H1 (cell line): ENCODE measurements around the gene ADGRV1. TPM values are rescaled to one million over a fixed set of nuclear protein-coding genes. Genes with fewer than 3 reads are reported as not detected.

ENCODE experiments used
- CHD1 ChIP-seq: IDR thresholded peaks from 2 replicates; pipeline ENCODE4 v1.6.1; 2012; ENCODE audit warnings: low read depth, low read length, improper control_type of control experiment
- CHD7 ChIP-seq: fragments of 300-600 bp; sonication (generic); IDR thresholded peaks from 2 replicates; pipeline ENCODE4 v1.7.1; 2012; ENCODE audit warnings: low read length, moderate library complexity, mild to moderate bottlenecking, inconsistent platforms; ENCODE audit not compliant: insufficient replicate concordance
- EGR1 ChIP-seq: IDR thresholded peaks from 2 replicates; pipeline ENCODE4 v1.6.1; 2011; ENCODE audit warnings: low read depth, low read length, borderline replicate concordance
- EP300 ChIP-seq, 2 experiments: IDR thresholded peaks; 1 replicate in 1 of 2; 2 replicates in 1 of 2; pipeline ENCODE4 v1.6.1; 2011 to 2012; ENCODE audit warnings: low read depth in 2 of 2, low read length in 2 of 2, mild to moderate bottlenecking in 2 of 2, borderline replicate concordance in 1 of 2, inconsistent platforms in 1 of 2, moderate library complexity in 1 of 2
- MAX ChIP-seq: IDR thresholded peaks from 2 replicates; pipeline ENCODE4 v1.6.1; 2012; ENCODE audit warnings: inconsistent platforms
- PHF8 ChIP-seq: fragments of 200-600 bp; sonication (generic); conservative IDR thresholded peaks from 2 replicates; pipeline ENCODE4 v1.7.1; 2012; ENCODE audit warnings: low read depth, mild to moderate bottlenecking, inconsistent platforms, low read length, moderate library complexity
- RXRA ChIP-seq: IDR thresholded peaks from 2 replicates; pipeline ENCODE4 v1.6.1; 2011; ENCODE audit warnings: low read depth, mild to moderate bottlenecking, low read length, moderate library complexity; ENCODE audit not compliant: insufficient read depth
- SIN3A ChIP-seq, 2 experiments: IDR thresholded peaks in 1 of 2; conservative IDR thresholded peaks in 1 of 2; 2 replicates each; pipeline ENCODE4 v1.6.1; 2011 to 2012; ENCODE audit warnings: low read length in 2 of 2, improper control_type of control experiment in 1 of 2, low read depth in 1 of 2, mild to moderate bottlenecking in 1 of 2
- polyA plus RNA-seq, 7 experiments: library from polyadenylated mRNA; depleted of rRNA in 3 of 7; stranded (reverse) in 5 of 7; unstranded in 2 of 7; fragments of >200 nt in 5 of 7; fragments of 200-250 nt in 2 of 7; gene quantifications; 1 replicate in 5 of 7; 2 replicates in 1 of 7; 4 replicates in 1 of 7; pipeline versions ENCODE4 v1.2.1 to v1.2.3, GENCODE V29; 2011 to 2013; ENCODE audit warnings: missing spikeins in 2 of 7, mixed read lengths in 2 of 7
- total RNA-seq: library from RNA; stranded (reverse); fragmentation: NEBNext Ultra II Directional; extraction: Animal tissue kit (Norgen Biotek cat#: 25700); gene quantifications from 2 replicates; pipeline ENCODE4 v1.2.1, GENCODE V29; 2021

The ADGRV1 gene
- total and polyA plus RNA-seq, 2 of the 8 experiments (the other 6 are each of a cell fraction or from before 2014, with no cell fraction given) = 53.1 to 62.2 TPM

- TF ChIP-seq SIN3A (conservative IDR thresholded peaks at IDR 0.05 in 1 of 2, IDR thresholded peaks at IDR 0.05 in 1 of 2; ENCODE audit: low read depth in 1 of 2, low read length in 2 of 2) (no peak), PHF8 (no peak), RXRA (no peak), CHD7 (no peak), MAX (no peak), EGR1 (no peak), CHD1 (no peak), EP300 (IDR thresholded peaks at IDR 0.05; ENCODE audit: borderline replicate concordance in 1 of 2, low read depth in 2 of 2, low read length in 2 of 2) (no peak)
Observed at GRCh38 chr5:90981821-90982220, 423.2 kb downstream of the ADGRV1 start (continued).
